Endothelial cell of umbilical vein (primary cell): ENCODE measurements around the gene SARNP. TPM values are rescaled to one million over a fixed set of nuclear protein-coding genes. Genes with fewer than 3 reads are reported as not detected.

ENCODE experiments used
- BruUV-seq: library from RNA; stranded (reverse); fragments of 400-500 nt; replicated peaks from 2 replicates; lab custom pipeline; 2021; lab: Mats Ljungman, UMichigan
- CTCF ChIA-PET: fragments of 300-600, 350-600 bp; sonication (Branson Sonifier 250); formaldehyde crosslinking; loops from one replicate; lab custom pipeline; 2021; ENCODE audit warnings: antibody characterized with exemption, inconsistent platforms; lab: Charles Lee
- POLR2A ChIA-PET: fragments of 300-600, 350-600 bp; sonication (Branson Sonifier 250); formaldehyde crosslinking; loops from one replicate; lab custom pipeline; 2021; ENCODE audit warnings: antibody characterized with exemption, inconsistent platforms; lab: Charles Lee
- DNase-seq: peaks from one replicate; pipeline ENCODE4 v3.0.0-alpha.2; 2011; ENCODE audit warnings: low read depth, low spot score
- FAIRE-seq: peaks from 2 replicates; lab custom pipeline; 2011; peaks lifted over from hg19 to GRCh38; lab: Jason Lieb, UNC
- H2AFZ ChIP-seq: 2 replicates; pipeline ENCODE4 v1.6.0; 2012; ENCODE audit warnings: low read depth, low read length, control low read depth, inconsistent platforms
- H3K27ac ChIP-seq: 2 replicates; pipeline ENCODE4 v1.5.1; 2011; ENCODE audit warnings: low read depth, mild to moderate bottlenecking, control low read depth, low read length, moderate library complexity; ENCODE audit not compliant: insufficient read depth
- H3K27me3 ChIP-seq, 2 experiments: 2 replicates each; pipeline versions ENCODE4 v1.6.0 to v1.6.1; 2011; ENCODE audit warnings: low read length in 2 of 2, mixed read lengths in 1 of 2; ENCODE audit not compliant: control insufficient read depth in 2 of 2, insufficient read depth in 2 of 2
- H3K36me3 ChIP-seq, 2 experiments: 2 replicates in 1 of 2; 3 replicates in 1 of 2; pipeline ENCODE4 v1.5.1; 2011; ENCODE audit warnings: low read length in 2 of 2, mild to moderate bottlenecking in 1 of 2, moderate library complexity in 1 of 2; ENCODE audit not compliant: control insufficient read depth in 2 of 2, insufficient read depth in 2 of 2; ENCODE audit errors: extremely low read depth in 1 of 2
- H3K4me1 ChIP-seq: 3 replicates; pipeline ENCODE4 v1.5.1; 2011; ENCODE audit warnings: mild to moderate bottlenecking, low read length; ENCODE audit not compliant: control insufficient read depth, insufficient read depth; ENCODE audit errors: extremely low read depth
- H3K4me2 ChIP-seq: 2 replicates; pipeline ENCODE4 v1.6.1; 2011; ENCODE audit warnings: low read length, control low read depth, mixed read lengths; ENCODE audit not compliant: insufficient read depth
- H3K4me3 ChIP-seq, 3 experiments: fragments of 200-600 bp in 1 of 3; sonication (generic), shearing (Covaris generic) in 1 of 3; replicated peaks in 1 of 3; 2 replicates each; pipeline ENCODE4 v1.5.1; 2011 to 2016; ENCODE audit warnings: control low read depth in 3 of 3, low read length in 3 of 3, mild to moderate bottlenecking in 2 of 3, inconsistent platforms in 1 of 3, low read depth in 1 of 3, moderate library complexity in 1 of 3; ENCODE audit not compliant: insufficient read depth in 1 of 3
- H3K79me2 ChIP-seq: 2 replicates; pipeline ENCODE4 v1.6.0; 2012; ENCODE audit warnings: low read length, inconsistent platforms; ENCODE audit not compliant: control insufficient read depth, insufficient read depth
- H3K9ac ChIP-seq: replicated peaks from 2 replicates; pipeline ENCODE3; 2011; ENCODE audit warnings: low read length, control low read depth; ENCODE audit not compliant: insufficient read depth; ENCODE audit errors: extremely low read depth
- H3K9me1 ChIP-seq: replicated peaks from 3 replicates; pipeline ENCODE4 v1.6.0; 2011; ENCODE audit warnings: mild to moderate bottlenecking, low read length; ENCODE audit not compliant: control insufficient read depth, insufficient read depth; ENCODE audit errors: extremely low read depth
- H3K9me3 ChIP-seq: replicated peaks from 2 replicates; pipeline ENCODE4 v1.5.1; 2012; ENCODE audit warnings: low read length, inconsistent platforms; ENCODE audit not compliant: control insufficient read depth, insufficient read depth
- H4K20me1 ChIP-seq: replicated peaks from 2 replicates; pipeline ENCODE3; 2011; ENCODE audit warnings: mild to moderate bottlenecking, low read length; ENCODE audit not compliant: control insufficient read depth, insufficient read depth; ENCODE audit errors: extremely low read depth
- CTCF ChIP-seq, 2 donors: IDR thresholded peaks; 1 replicate in 1 of 2; 2 replicates in 1 of 2; pipeline ENCODE4 v1.5.1; 2011; ENCODE audit warnings: low read length in 2 of 2, mild to moderate bottlenecking in 2 of 2, moderate library complexity in 2 of 2, control low read depth in 1 of 2, inconsistent platforms in 1 of 2, low read depth in 1 of 2; ENCODE audit not compliant: insufficient read depth in 1 of 2; ENCODE audit errors: extremely low read depth in 1 of 2
- EZH2 ChIP-seq: IDR thresholded peaks from 2 replicates; pipeline ENCODE4 v1.6.1; 2012; ENCODE audit warnings: borderline replicate concordance, low read depth, mild to moderate bottlenecking, moderate library complexity, low read length, inconsistent platforms; ENCODE audit not compliant: severe bottlenecking
- FOS ChIP-seq: IDR thresholded peaks from 2 replicates; pipeline ENCODE4 v1.6.1; 2011; ENCODE audit warnings: mild to moderate bottlenecking, low read length, moderate library complexity, borderline replicate concordance; ENCODE audit not compliant: insufficient read depth
- GATA2 ChIP-seq: IDR thresholded peaks from 2 replicates; pipeline ENCODE4 v1.7.0; 2011; ENCODE audit warnings: low read depth, mild to moderate bottlenecking, moderate library complexity, mixed read lengths, low read length; ENCODE audit not compliant: insufficient read length, insufficient read depth
- JUN ChIP-seq: IDR thresholded peaks from 2 replicates; pipeline ENCODE4 v1.6.1; 2011; ENCODE audit warnings: borderline replicate concordance, low read depth; ENCODE audit not compliant: insufficient read length, insufficient read depth
- MAX ChIP-seq: IDR thresholded peaks from 2 replicates; pipeline ENCODE4 v1.6.1; 2011; ENCODE audit not compliant: insufficient read depth, insufficient read length
- MYC ChIP-seq: IDR thresholded peaks from one replicate; pipeline ENCODE4 v1.6.1; 2011; ENCODE audit warnings: mild to moderate bottlenecking, low read depth, low read length
- POLR2A ChIP-seq: IDR thresholded peaks from 2 replicates; pipeline ENCODE4 v1.6.1; 2012; ENCODE audit warnings: low read depth, mild to moderate bottlenecking, control low read depth, low read length
- POLR2AphosphoS5 ChIP-seq: IDR thresholded peaks from 2 replicates; pipeline ENCODE4 v1.6.1; 2012; ENCODE audit warnings: low read depth, mild to moderate bottlenecking, control low read depth, low read length, moderate library complexity; ENCODE audit not compliant: insufficient read depth
- dilution Hi-C: fragments of 300-500 bp; cut with MboI; formaldehyde crosslinking; loops from one replicate; pipeline ENCODE4 v1.15.0; 2019; ENCODE audit warnings: low sequenced_read_pairs; ENCODE audit not compliant: extremely low pct_ligation_motif_present
- intact Hi-C: fragments of 100-400 bp; cut with micrococcal nuclease; formaldehyde crosslinking; loops from one replicate; pipeline ENCODE4 v1.10.0; 2022
- polyA plus RNA-seq, 4 experiments: library from polyadenylated mRNA; depleted of rRNA in 3 of 4; stranded (reverse) in 3 of 4; unstranded in 1 of 4; fragments of >200 nt; gene quantifications; 2 replicates each; pipeline versions ENCODE4 v1.2.1 to v1.2.3, GENCODE V29; 2011 to 2012; ENCODE audit warnings: missing spikeins in 1 of 4
- total RNA-seq: library from RNA; stranded (reverse); gene quantifications from 2 replicates; pipeline ENCODE4 v1.2.3, GENCODE V29; 2021

Gene SARNP
- total and polyA plus RNA-seq, 2 donors (not counting 3 experiments of a cell fraction or from before 2014, with no cell fraction given) = 88.1 to 101 TPM

GRCh38 chr12:55845785-55846496, 28.4 kb upstream of the SARNP start:
- intact Hi-C loops (no loop called here), dilution Hi-C loops (no loop called here)
- no peaks in the 10 kb centered on the region for H3K9me1 ChIP-seq
- H3K27me3 ChIP-seq = no peaks in the 10 kb centered on the region
- peaks cover 21% of the 10 kb centered on the region for H3K4me1 ChIP-seq
- no TSS peak for BruUV-seq
- no peak overlapping the region for H3K4me2 ChIP-seq
- no peak overlapping the region for H3K4me3 ChIP-seq
- H2AFZ ChIP-seq = no peak overlapping the region
- CTCF ChIA-PET = interaction anchor here (2.9 to 3.8 kb wide), 2 partner anchors 15 to 28 kb away, joined by 10 to 23 read pairs; partner anchors contain the start of genes DNAJC14, ORMDL2 and SARNP
- DNase-seq (no peak), FAIRE-seq (no peak)
- no peak for TF ChIP-seq JUN
- no peaks in the 10 kb centered on the region for H3K79me2 ChIP-seq
- H3K9ac ChIP-seq = no peak overlapping the region
- H4K20me1 ChIP-seq = no peaks in the 10 kb centered on the region
- H3K36me3 ChIP-seq = no peaks in the 10 kb centered on the region
- H3K9me3 ChIP-seq = no peaks in the 10 kb centered on the region
- no peak overlapping the region for H3K27ac ChIP-seq
- POLR2A ChIA-PET = no interaction called here

- CTCF ChIA-PET = interaction anchor here (3.8 kb wide), 1 partner anchor 14 kb away, joined by 23 read pairs; the partner anchor contains the start of gene DNAJC14
- intact Hi-C loops = no loop called here
- Histone ChIP-seq H3K4me3 (no peak overlapping the region), H2AFZ (no peak overlapping the region), H4K20me1 (no peaks in the 10 kb centered on the region), H3K27ac (no peak overlapping the region), H3K4me1 (peaks cover 21% of the 10 kb centered on the region), H3K9me1 (no peaks in the 10 kb centered on the region), H3K9me3 (no peaks in the 10 kb centered on the region), H3K4me2 (no peak overlapping the region), H3K79me2 (no peaks in the 10 kb centered on the region), H3K27me3 (no peaks in the 10 kb centered on the region), H3K36me3 (no peaks in the 10 kb centered on the region), H3K9ac (no peak overlapping the region)
- dilution Hi-C loops = no loop called here
- no peak for DNase-seq
- POLR2A ChIA-PET = no interaction called here
- no TSS peak for BruUV-seq
- no peak for FAIRE-seq
- TF ChIP-seq MYC = no peak
- no peak for TF ChIP-seq POLR2A
- TF ChIP-seq CTCF (IDR thresholded peaks at IDR 0.05; ENCODE audit: extremely low read depth in 1 of 2, insufficient read depth in 1 of 2, low read depth in 1 of 2, low read length in 2 of 2) = no peak
- TF ChIP-seq GATA2 = no peak
- TF ChIP-seq POLR2AphosphoS5 = no peak
- no peak for TF ChIP-seq MAX
- TF ChIP-seq FOS = no peak
- TF ChIP-seq JUN = no peak
- no peak for TF ChIP-seq EZH2
Measured at GRCh38 chr12:55845361-55845760, 27.8 kb upstream of the SARNP start.
